OCI-LY7 (cell line): ENCODE data around the gene GSK3B. TPM values are rescaled to one million over a fixed set of nuclear protein-coding genes. Genes with fewer than 3 reads are reported as not detected.

ENCODE experiments used
- BruUV-seq: library from RNA; stranded (reverse); fragments of 400-500 nt; replicated peaks from 2 replicates; lab custom pipeline; 2021; lab: Mats Ljungman, UMichigan
- CTCF ChIA-PET: fragments of 300-600 bp; sonication (Branson Sonifier 250); formaldehyde crosslinking; loops from one replicate; lab custom pipeline; 2022; ENCODE audit warnings: antibody characterized with exemption; ENCODE audit not compliant: unreplicated experiment; lab: Charles Lee
- POLR2A ChIA-PET: fragments of 300-600 bp; sonication (Branson Sonifier 250); formaldehyde crosslinking; loops from one replicate; lab custom pipeline; 2022; ENCODE audit warnings: antibody characterized with exemption; lab: Charles Lee
- DNase-seq: peaks from one replicate; pipeline ENCODE4 v3.0.0-alpha.2; 2015; ENCODE audit warnings: low spot score
- H2AFZ ChIP-seq: fragments of 200-600 bp; sonication (generic), shearing (Covaris generic); 2 replicates; pipeline ENCODE4 v1.6.1; 2014; ENCODE audit warnings: mild to moderate bottlenecking, antibody characterized with exemption, low read length, moderate library complexity
- H3K27ac ChIP-seq: fragments of 200-600 bp; sonication (generic); 2 replicates; pipeline ENCODE4 v1.5.1; 2014; ENCODE audit warnings: mixed run types, low read depth, mild to moderate bottlenecking, moderate library complexity, low read length, inconsistent platforms; ENCODE audit not compliant: poor library complexity, severe bottlenecking
- H3K36me3 ChIP-seq: fragments of 200-600 bp; sonication (generic); 2 replicates; pipeline ENCODE4 v1.6.1; 2014; ENCODE audit warnings: mild to moderate bottlenecking, antibody characterized with exemption, low read length, moderate library complexity, mixed read lengths; ENCODE audit not compliant: insufficient read depth
- H3K4me1 ChIP-seq: fragments of 200-600 bp; sonication (generic); 2 replicates; pipeline ENCODE4 v1.5.1; 2014; ENCODE audit warnings: mild to moderate bottlenecking, low read length; ENCODE audit not compliant: insufficient read depth, poor library complexity, severe bottlenecking
- H3K4me2 ChIP-seq: fragments of 200-600 bp; sonication (generic); 2 replicates; pipeline ENCODE4 v1.6.1; 2014; ENCODE audit warnings: mild to moderate bottlenecking, low read length
- H3K4me3 ChIP-seq: fragments of 200-600 bp; sonication (generic); 2 replicates; pipeline ENCODE4 v1.5.1; 2014; ENCODE audit warnings: mild to moderate bottlenecking, low read depth, low read length; ENCODE audit not compliant: poor library complexity, severe bottlenecking
- H3K79me2 ChIP-seq: fragments of 200-600 bp; sonication (generic); 2 replicates; pipeline ENCODE4 v1.6.1; 2016; ENCODE audit warnings: low read depth, mild to moderate bottlenecking, low read length, moderate library complexity, mixed read lengths; ENCODE audit not compliant: insufficient read depth
- H3K9me2 ChIP-seq: fragments of 200-600 bp; sonication (generic); 2 replicates; pipeline ENCODE4 v1.6.1; 2016; ENCODE audit warnings: mild to moderate bottlenecking, low read length, mixed read lengths; ENCODE audit not compliant: insufficient read depth
- H3K9me3 ChIP-seq: fragments of 200-600 bp; sonication (generic); 2 replicates; pipeline ENCODE4 v1.6.1; 2014; ENCODE audit warnings: mild to moderate bottlenecking, mixed run types, low read length, mixed read lengths
- H4K20me1 ChIP-seq: fragments of 200-600 bp; sonication (generic); 2 replicates; pipeline ENCODE4 v1.6.1; 2014; ENCODE audit warnings: mild to moderate bottlenecking, antibody characterized with exemption, low read length, moderate library complexity, mixed read lengths; ENCODE audit not compliant: insufficient read depth
- CTCF ChIP-seq: fragments of 200-600 bp; sonication (generic); conservative IDR thresholded peaks from 2 replicates; pipeline ENCODE4 v1.5.1; 2014; ENCODE audit warnings: mild to moderate bottlenecking, antibody characterized with exemption, low read length, moderate library complexity, mixed read lengths
- EZH2phosphoT487 ChIP-seq: fragments of 200-600 bp; sonication (generic); IDR thresholded peaks from 2 replicates; pipeline ENCODE4 v1.6.1; 2018; ENCODE audit warnings: low read depth, borderline replicate concordance, mild to moderate bottlenecking, mixed run types, antibody characterized with exemption, low read length, moderate library complexity, mixed read lengths
- intact Hi-C: fragments of 100-400 bp; cut with micrococcal nuclease; formaldehyde crosslinking; loops from one replicate; pipeline ENCODE4 v1.10.0; 2022; ENCODE audit not compliant: unreplicated experiment
- total RNA-seq, 2 experiments: library from RNA; depleted of rRNA in 1 of 2; stranded (reverse); fragments of >200 nt in 1 of 2; shearing (Covaris generic) in 1 of 2; gene quantifications; 2 replicates each; pipeline ENCODE4 v1.2.3, GENCODE V29; 2014 to 2022

Gene GSK3B
- total RNA-seq, 2 experiments from 2014 or later, result 26.6 to 40.9 TPM

GRCh38 chr3:119976214-119976613 is 118.0 kb downstream of the GSK3B start:
- H3K79me2 ChIP-seq, result peaks cover 1% of the 10 kb centered on the region; the same call in 1 of the 2 replicates
- DNase-seq, result no peak
- no peak overlapping the region for H2AFZ ChIP-seq
- no peak for TF ChIP-seq CTCF
- no peak for TF ChIP-seq EZH2phosphoT487
- no peak overlapping the region for H3K4me3 ChIP-seq
- H3K9me3 ChIP-seq, result no peaks in the 10 kb centered on the region
- H4K20me1 ChIP-seq, result no peaks in the 10 kb centered on the region; the same call in 1 of the 2 replicates
- H3K36me3 ChIP-seq, result no peaks in the 10 kb centered on the region
- ChIA-PET CTCF (no interaction called here), POLR2A (no interaction called here)
- intact Hi-C loops, result no loop called here
- H3K9me2 ChIP-seq, result no peaks in the 10 kb centered on the region
- no peak overlapping the region for H3K27ac ChIP-seq
- no peak overlapping the region for H3K4me2 ChIP-seq
- BruUV-seq, result no TSS peak
- H3K4me1 ChIP-seq, result no peaks in the 10 kb centered on the region

GRCh38 chr3:119974656-119975055 is 119.6 kb downstream of the GSK3B start:
- H3K36me3 ChIP-seq, result no peaks in the 10 kb centered on the region
- ChIA-PET CTCF (no interaction called here), POLR2A (interaction anchor here (0.6 to 1.1 kb wide), 3 partner anchors 10 to 23 kb away, joined by 3 to 6 read pairs (median 3); no protein-coding TSS in a partner anchor)
- no peak overlapping the region for H3K27ac ChIP-seq
- H3K4me2 ChIP-seq, result no peak overlapping the region
- H4K20me1 ChIP-seq, result no peaks in the 10 kb centered on the region; the same call in 1 of the 2 replicates
- no TSS peak for BruUV-seq
- H3K4me1 ChIP-seq, result no peaks in the 10 kb centered on the region
- H2AFZ ChIP-seq, result no peak overlapping the region
- H3K9me3 ChIP-seq, result no peaks in the 10 kb centered on the region
- H3K4me3 ChIP-seq, result no peak overlapping the region
- peaks cover 5% of the 10 kb centered on the region; the same call in 1 of the 2 replicates for H3K79me2 ChIP-seq
- DNase-seq, result no peak
- no peaks in the 10 kb centered on the region for H3K9me2 ChIP-seq
- TF ChIP-seq EZH2phosphoT487 (no peak), CTCF (no peak)
- intact Hi-C loops, result no loop called here

GRCh38 chr3:119973018-119973646 is 121.1 kb downstream of the GSK3B start:
- Histone ChIP-seq H3K79me2 (peaks cover 5% of the 10 kb centered on the region; the same call in 1 of the 2 replicates), H4K20me1 (no peaks in the 10 kb centered on the region; the same call in 1 of the 2 replicates), H3K4me3 (no peak overlapping the region), H3K4me1 (no peaks in the 10 kb centered on the region), H2AFZ (no peak overlapping the region), H3K4me2 (no peak overlapping the region), H3K36me3 (no peaks in the 10 kb centered on the region), H3K9me2 (no peaks in the 10 kb centered on the region), H3K27ac (no peak overlapping the region), H3K9me3 (no peaks in the 10 kb centered on the region)
- TF ChIP-seq CTCF (no peak), EZH2phosphoT487 (no peak)
- CTCF ChIA-PET, result no interaction called here
- POLR2A ChIA-PET, result interaction anchor here (1.5 kb wide), 1 partner anchor 9 kb away, joined by 6 read pairs; no protein-coding TSS in a partner anchor
- BruUV-seq, result no TSS peak
- intact Hi-C loops, result no loop called here
- DNase-seq, result no peak
